C4-2B (cell line): Measurements from ENCODE around the gene BRIX1.
"Not testable (repeated sequence)": the region's sequence is repeated elsewhere in the genome, so short reads cannot be mapped to it uniquely, and the experiment has no call there.

ENCODE experiments used
- H3K27ac ChIP-seq: fragments of 450-650 bp; 2 replicates; pipeline ENCODE4 v1.5.1; 2017
- ZFX ChIP-seq: fragments of 450-650 bp; IDR thresholded peaks from 2 replicates; pipeline ENCODE4 v1.6.1; 2017
- TF ChIP-seq, protein P1 (sequence below): fragments of 450-650 bp; conservative IDR thresholded peaks from 2 replicates; pipeline ENCODE4 v1.5.1; 2017; ENCODE audit warnings: mild to moderate bottlenecking

BRIX1 gene

DNA sequence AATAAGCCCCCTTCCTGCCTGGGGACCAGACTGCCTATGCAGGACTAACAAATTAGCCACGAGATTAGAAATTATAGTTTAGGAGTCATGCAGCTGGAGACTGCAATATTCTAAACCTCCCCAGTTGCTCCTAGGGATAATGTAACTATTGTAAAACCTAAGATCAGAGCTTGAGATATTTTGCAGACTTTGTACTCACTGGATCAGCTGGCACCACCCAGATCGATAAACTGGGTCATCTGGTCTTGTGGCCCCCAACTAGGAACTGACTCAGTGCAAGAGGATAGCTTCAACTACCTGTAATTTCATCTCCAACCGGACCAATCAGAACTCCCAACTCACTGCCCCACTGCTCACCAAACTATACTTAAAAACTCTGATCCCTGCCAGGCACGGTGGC is 52.0 kb downstream of the BRIX1 start:
- TF ChIP-seq ZFX = no peak
- TF ChIP-seq, protein P1, sequence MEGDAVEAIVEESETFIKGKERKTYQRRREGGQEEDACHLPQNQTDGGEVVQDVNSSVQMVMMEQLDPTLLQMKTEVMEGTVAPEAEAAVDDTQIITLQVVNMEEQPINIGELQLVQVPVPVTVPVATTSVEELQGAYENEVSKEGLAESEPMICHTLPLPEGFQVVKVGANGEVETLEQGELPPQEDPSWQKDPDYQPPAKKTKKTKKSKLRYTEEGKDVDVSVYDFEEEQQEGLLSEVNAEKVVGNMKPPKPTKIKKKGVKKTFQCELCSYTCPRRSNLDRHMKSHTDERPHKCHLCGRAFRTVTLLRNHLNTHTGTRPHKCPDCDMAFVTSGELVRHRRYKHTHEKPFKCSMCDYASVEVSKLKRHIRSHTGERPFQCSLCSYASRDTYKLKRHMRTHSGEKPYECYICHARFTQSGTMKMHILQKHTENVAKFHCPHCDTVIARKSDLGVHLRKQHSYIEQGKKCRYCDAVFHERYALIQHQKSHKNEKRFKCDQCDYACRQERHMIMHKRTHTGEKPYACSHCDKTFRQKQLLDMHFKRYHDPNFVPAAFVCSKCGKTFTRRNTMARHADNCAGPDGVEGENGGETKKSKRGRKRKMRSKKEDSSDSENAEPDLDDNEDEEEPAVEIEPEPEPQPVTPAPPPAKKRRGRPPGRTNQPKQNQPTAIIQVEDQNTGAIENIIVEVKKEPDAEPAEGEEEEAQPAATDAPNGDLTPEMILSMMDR = no peak
- H3K27ac ChIP-seq = no peak overlapping the region

DNA sequence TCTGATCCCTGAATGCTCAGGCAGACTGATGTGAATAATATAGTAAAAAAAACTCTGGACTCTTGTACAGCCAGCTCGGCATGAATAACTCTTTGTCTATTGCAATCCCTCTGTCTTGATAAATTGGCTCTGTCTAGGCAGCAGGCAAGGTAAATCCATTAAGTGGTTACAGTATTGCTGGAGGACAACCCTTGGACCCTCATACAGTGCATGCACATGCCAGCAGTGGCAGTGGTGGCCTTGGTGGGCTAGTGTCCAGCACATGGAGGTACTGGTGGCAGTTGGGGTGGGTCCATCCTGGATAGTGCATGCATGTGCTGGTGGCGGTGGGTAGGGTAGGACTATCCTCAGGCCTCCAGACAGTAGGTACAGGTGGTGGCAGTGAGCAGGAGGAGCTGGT is 52.7 kb downstream of the BRIX1 start:
- TF ChIP-seq, protein P1 = no peak
- TF ChIP-seq ZFX = no peak
- H3K27ac ChIP-seq = no peak overlapping the region

DNA sequence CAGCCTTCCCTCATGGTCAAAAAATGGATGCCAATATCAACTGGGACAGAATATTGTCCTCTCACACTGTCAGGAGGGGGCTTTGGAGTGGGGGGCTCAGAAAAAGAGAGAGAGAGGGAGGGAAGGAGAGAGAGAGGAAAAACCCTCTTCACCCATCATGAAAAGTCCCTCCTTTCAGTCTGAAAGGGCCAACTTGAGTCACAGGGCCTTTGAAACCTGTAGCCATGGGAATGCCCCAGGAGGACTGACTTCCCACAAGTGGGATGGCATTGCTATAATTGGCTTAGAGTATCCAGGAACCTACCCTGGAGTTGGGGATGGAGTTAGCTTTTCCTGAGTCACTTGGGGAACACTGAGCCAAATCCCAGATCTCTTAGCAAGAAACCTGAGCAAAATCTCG is 55.0 kb downstream of the BRIX1 start:
- no peak for TF ChIP-seq ZFX
- TF ChIP-seq, protein P1 = no peak
- no peak overlapping the region for H3K27ac ChIP-seq

DNA sequence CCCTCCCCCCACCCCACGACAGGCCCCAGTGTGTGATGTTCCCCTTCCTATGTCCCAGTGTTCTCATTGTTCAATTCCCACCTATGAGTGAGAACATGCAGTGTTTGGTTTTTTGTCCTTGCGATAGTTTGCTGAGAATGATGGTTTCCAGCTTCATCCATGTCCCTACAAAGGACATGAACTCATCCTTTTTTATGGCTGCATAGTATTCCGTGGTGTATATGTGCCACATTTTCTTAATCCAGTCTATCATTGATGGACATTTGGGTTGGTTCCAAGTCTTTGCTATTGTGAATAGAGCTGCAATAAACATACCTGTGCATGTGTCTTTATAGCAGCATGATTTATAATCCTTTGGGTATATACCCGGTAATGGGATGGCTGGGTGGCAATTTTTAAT is 56.1 kb downstream of the BRIX1 start:
- not testable (repeated sequence) for H3K27ac ChIP-seq
